Ishikawa (cell line): Measurements from ENCODE around the gene RIC8B.

Source experiments
- CEBPB ChIP-seq: IDR thresholded peaks from 2 replicates; pipeline ENCODE4 v1.6.1; 2012
- EGR1 ChIP-seq: IDR thresholded peaks from 2 replicates; pipeline ENCODE4 v1.6.1; 2012
- EP300 ChIP-seq: IDR thresholded peaks from 2 replicates; pipeline ENCODE4 v1.6.1; 2012; ENCODE audit warnings: borderline replicate concordance
- NFIC ChIP-seq: IDR thresholded peaks from 2 replicates; pipeline ENCODE4 v1.6.1; 2012
- RAD21 ChIP-seq: IDR thresholded peaks from 2 replicates; pipeline ENCODE4 v1.6.1; 2012; ENCODE audit warnings: low read depth
- TAF1 ChIP-seq: IDR thresholded peaks from 2 replicates; pipeline ENCODE4 v1.6.1; 2012; ENCODE audit warnings: low read depth, mild to moderate bottlenecking
- TEAD4 ChIP-seq: IDR thresholded peaks from 2 replicates; pipeline ENCODE4 v1.6.1; 2012
- YY1 ChIP-seq: IDR thresholded peaks from 2 replicates; pipeline ENCODE4 v1.6.1; 2012; ENCODE audit warnings: low read depth
- TF ChIP-seq, protein P1 (sequence below): IDR thresholded peaks from 2 replicates; pipeline ENCODE4 v1.6.1; 2012
- TF ChIP-seq, protein P2 (sequence below): IDR thresholded peaks from 2 replicates; pipeline ENCODE4 v1.6.1; 2012; ENCODE audit warnings: low read depth, mild to moderate bottlenecking
- TF ChIP-seq, protein P3 (sequence below): IDR thresholded peaks from 2 replicates; pipeline ENCODE4 v1.6.1; 2012

DNA sequence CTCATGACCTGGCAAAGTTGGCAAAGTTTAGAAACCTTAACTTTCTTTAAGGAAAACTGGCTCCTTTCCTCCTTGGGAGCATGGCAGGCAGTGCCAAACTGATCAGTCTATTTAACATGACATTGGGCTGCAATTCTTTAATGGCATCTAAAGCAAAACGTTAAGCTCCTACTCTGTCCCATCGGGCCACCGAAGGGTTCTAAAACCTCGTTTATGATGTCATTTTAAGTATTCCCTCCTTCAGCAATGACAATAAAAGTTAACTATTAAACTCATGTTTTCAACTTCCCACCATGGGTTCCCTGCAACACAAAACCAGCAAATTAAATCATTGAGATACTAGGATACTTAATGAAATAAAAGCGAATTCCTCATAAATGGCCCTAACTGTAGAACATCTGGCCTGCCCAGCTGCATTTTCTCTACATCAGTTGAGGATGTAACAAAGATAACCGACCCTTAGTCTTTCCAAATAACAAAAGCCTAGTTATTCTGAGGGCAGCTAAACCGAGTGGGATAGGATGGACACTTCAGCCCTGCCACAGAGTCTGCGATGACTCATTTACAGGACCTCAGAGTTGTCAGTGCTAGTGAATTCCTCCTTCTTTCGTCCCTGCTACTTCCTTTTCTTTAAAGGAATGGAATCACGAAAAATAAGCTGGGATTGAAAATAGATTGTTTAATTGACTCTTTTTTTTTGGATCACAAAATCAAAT, 34.5 kb upstream of the RIC8B start:
- TF ChIP-seq, protein P1, sequence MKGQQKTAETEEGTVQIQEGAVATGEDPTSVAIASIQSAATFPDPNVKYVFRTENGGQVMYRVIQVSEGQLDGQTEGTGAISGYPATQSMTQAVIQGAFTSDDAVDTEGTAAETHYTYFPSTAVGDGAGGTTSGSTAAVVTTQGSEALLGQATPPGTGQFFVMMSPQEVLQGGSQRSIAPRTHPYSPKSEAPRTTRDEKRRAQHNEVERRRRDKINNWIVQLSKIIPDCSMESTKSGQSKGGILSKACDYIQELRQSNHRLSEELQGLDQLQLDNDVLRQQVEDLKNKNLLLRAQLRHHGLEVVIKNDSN, result no peak
- TF ChIP-seq RAD21 (no peak), YY1 (no peak), NFIC (no peak), TAF1 (no peak), CEBPB (no peak), TEAD4 (no peak), EP300 (no peak), EGR1 (no peak)
- TF ChIP-seq, protein P2, sequence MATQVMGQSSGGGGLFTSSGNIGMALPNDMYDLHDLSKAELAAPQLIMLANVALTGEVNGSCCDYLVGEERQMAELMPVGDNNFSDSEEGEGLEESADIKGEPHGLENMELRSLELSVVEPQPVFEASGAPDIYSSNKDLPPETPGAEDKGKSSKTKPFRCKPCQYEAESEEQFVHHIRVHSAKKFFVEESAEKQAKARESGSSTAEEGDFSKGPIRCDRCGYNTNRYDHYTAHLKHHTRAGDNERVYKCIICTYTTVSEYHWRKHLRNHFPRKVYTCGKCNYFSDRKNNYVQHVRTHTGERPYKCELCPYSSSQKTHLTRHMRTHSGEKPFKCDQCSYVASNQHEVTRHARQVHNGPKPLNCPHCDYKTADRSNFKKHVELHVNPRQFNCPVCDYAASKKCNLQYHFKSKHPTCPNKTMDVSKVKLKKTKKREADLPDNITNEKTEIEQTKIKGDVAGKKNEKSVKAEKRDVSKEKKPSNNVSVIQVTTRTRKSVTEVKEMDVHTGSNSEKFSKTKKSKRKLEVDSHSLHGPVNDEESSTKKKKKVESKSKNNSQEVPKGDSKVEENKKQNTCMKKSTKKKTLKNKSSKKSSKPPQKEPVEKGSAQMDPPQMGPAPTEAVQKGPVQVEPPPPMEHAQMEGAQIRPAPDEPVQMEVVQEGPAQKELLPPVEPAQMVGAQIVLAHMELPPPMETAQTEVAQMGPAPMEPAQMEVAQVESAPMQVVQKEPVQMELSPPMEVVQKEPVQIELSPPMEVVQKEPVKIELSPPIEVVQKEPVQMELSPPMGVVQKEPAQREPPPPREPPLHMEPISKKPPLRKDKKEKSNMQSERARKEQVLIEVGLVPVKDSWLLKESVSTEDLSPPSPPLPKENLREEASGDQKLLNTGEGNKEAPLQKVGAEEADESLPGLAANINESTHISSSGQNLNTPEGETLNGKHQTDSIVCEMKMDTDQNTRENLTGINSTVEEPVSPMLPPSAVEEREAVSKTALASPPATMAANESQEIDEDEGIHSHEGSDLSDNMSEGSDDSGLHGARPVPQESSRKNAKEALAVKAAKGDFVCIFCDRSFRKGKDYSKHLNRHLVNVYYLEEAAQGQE, result no peak
- TF ChIP-seq, protein P3, sequence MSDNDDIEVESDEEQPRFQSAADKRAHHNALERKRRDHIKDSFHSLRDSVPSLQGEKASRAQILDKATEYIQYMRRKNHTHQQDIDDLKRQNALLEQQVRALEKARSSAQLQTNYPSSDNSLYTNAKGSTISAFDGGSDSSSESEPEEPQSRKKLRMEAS, result no peak
